ENCODE measurements around the gene CSNK1A1.

CSNK1A1 gene

GRCh38 chr5:149498724-149499336 is 52.4 kb downstream of the CSNK1A1 start:
- H3K4me3 ChIP-seq (ENCODE audit: low read length): no peak overlapping the region
- DNase-seq (ENCODE audit: low read depth, low spot score): no peak

GRCh38 chr5:149497357-149497756 is 53.9 kb downstream of the CSNK1A1 start:
- H3K4me3 ChIP-seq (ENCODE audit: low read length): no peak overlapping the region
- DNase-seq (ENCODE audit: low read depth, low spot score): no peak

GRCh38 chr5:149496917-149497316 is 54.3 kb downstream of the CSNK1A1 start:
- H3K4me3 ChIP-seq (ENCODE audit: low read length): no peak overlapping the region
- no peak for DNase-seq (ENCODE audit: low read depth, low spot score)

GRCh38 chr5:149496166-149496565 is 55.1 kb downstream of the CSNK1A1 start:
- no peak overlapping the region for H3K4me3 ChIP-seq (ENCODE audit: low read length)
- DNase-seq (ENCODE audit: low read depth, low spot score): no peak

GRCh38 chr5:149495673-149496072 is 55.6 kb downstream of the CSNK1A1 start:
- H3K4me3 ChIP-seq (ENCODE audit: low read length): no peak overlapping the region
- DNase-seq (ENCODE audit: low read depth, low spot score): no peak

- DNase-seq (ENCODE audit: low read depth, low spot score): no peak
- H3K4me3 ChIP-seq (ENCODE audit: low read length): no peak overlapping the region
These were observed 57.9 kb downstream of the CSNK1A1 start for GRCh38 chr5:149493316-149493715.

- no peak overlapping the region for H3K4me3 ChIP-seq (ENCODE audit: low read length)
- DNase-seq (ENCODE audit: low read depth, low spot score): no peak
These were observed 58.5 kb downstream of the CSNK1A1 start for GRCh38 chr5:149492781-149493180.

- DNase-seq (ENCODE audit: low read depth, low spot score): no peak
- no peak overlapping the region for H3K4me3 ChIP-seq (ENCODE audit: low read length)
These were observed 60.4 kb downstream of the CSNK1A1 start for GRCh38 chr5:149490599-149491485.

- no peak for DNase-seq (ENCODE audit: low read depth, low spot score)
- no peak overlapping the region for H3K4me3 ChIP-seq (ENCODE audit: low read length)
These were observed 61.6 kb downstream of the CSNK1A1 start for GRCh38 chr5:149489605-149490037.

GRCh38 chr5:149488645-149489306 is 62.5 kb downstream of the CSNK1A1 start:
- DNase-seq (ENCODE audit: low read depth, low spot score): no peak
- H3K4me3 ChIP-seq (ENCODE audit: low read length): no peak overlapping the region

- no peak overlapping the region for H3K4me3 ChIP-seq (ENCODE audit: low read length)
- DNase-seq (ENCODE audit: low read depth, low spot score): no peak
These were observed 63.6 kb downstream of the CSNK1A1 start for GRCh38 chr5:149487672-149488071.

GRCh38 chr5:149486726-149487635 is 64.3 kb downstream of the CSNK1A1 start:
- no peak for DNase-seq (ENCODE audit: low read depth, low spot score)
- H3K4me3 ChIP-seq (ENCODE audit: low read length): no peak overlapping the region

- no peak overlapping the region for H3K4me3 ChIP-seq (ENCODE audit: low read length)
- DNase-seq (ENCODE audit: low read depth, low spot score): no peak
These were observed 65.3 kb downstream of the CSNK1A1 start for GRCh38 chr5:149485655-149486615.

GRCh38 chr5:149481485-149481884 is 69.8 kb downstream of the CSNK1A1 start:
- H3K4me3 ChIP-seq (ENCODE audit: low read length): no peak overlapping the region
- no peak for DNase-seq (ENCODE audit: low read depth, low spot score)

GRCh38 chr5:149478761-149479160 is 72.5 kb downstream of the CSNK1A1 start:
- H3K4me3 ChIP-seq (ENCODE audit: low read length): no peak overlapping the region
- no peak for DNase-seq (ENCODE audit: low read depth, low spot score)

GRCh38 chr5:149475777-149476176 is 75.5 kb downstream of the CSNK1A1 start:
- H3K4me3 ChIP-seq (ENCODE audit: low read length): no peak overlapping the region
- DNase-seq (ENCODE audit: low read depth, low spot score): no peak

GRCh38 chr5:149474198-149474597 is 77.0 kb downstream of the CSNK1A1 start:
- no peak overlapping the region for H3K4me3 ChIP-seq (ENCODE audit: low read length)
- DNase-seq (ENCODE audit: low read depth, low spot score): no peak

- no peak overlapping the region for H3K4me3 ChIP-seq (ENCODE audit: low read length)
- DNase-seq (ENCODE audit: low read depth, low spot score): no peak
These were observed 77.8 kb downstream of the CSNK1A1 start for GRCh38 chr5:149473441-149473840.
